VCaP (cell line): ENCODE measurements around the gene SYNPO2L.

ENCODE experiments used
- H3K27ac ChIP-seq: fragments of 450-650 bp; 2 replicates; pipeline ENCODE4 v1.5.1; 2017
- TF ChIP-seq, protein P1 (sequence below): fragments of 450-650 bp; conservative IDR thresholded peaks from 2 replicates; pipeline ENCODE4 v1.5.1; 2017; ENCODE audit warnings: mild to moderate bottlenecking, moderate library complexity

SYNPO2L gene

GRCh38 chr10:73641328-73642060 lies 14.3 kb downstream of the SYNPO2L start, which contains the start of gene MYOZ1:
Gene MYOZ1 (minus strand): TSS chr10:73641474. CDS start chr10:73640017, 1,457 bp downstream.
- peak within 1 kb of the TSS; percentile 12; the same call in 1 of the 2 replicates for H3K27ac ChIP-seq
- TF ChIP-seq, protein P1, sequence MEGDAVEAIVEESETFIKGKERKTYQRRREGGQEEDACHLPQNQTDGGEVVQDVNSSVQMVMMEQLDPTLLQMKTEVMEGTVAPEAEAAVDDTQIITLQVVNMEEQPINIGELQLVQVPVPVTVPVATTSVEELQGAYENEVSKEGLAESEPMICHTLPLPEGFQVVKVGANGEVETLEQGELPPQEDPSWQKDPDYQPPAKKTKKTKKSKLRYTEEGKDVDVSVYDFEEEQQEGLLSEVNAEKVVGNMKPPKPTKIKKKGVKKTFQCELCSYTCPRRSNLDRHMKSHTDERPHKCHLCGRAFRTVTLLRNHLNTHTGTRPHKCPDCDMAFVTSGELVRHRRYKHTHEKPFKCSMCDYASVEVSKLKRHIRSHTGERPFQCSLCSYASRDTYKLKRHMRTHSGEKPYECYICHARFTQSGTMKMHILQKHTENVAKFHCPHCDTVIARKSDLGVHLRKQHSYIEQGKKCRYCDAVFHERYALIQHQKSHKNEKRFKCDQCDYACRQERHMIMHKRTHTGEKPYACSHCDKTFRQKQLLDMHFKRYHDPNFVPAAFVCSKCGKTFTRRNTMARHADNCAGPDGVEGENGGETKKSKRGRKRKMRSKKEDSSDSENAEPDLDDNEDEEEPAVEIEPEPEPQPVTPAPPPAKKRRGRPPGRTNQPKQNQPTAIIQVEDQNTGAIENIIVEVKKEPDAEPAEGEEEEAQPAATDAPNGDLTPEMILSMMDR, result no peak

GRCh38 chr10:73639286-73639685 lies 16.5 kb downstream of the SYNPO2L start:
- TF ChIP-seq, protein P1, result no peak
- no peak overlapping the region for H3K27ac ChIP-seq

DNA sequence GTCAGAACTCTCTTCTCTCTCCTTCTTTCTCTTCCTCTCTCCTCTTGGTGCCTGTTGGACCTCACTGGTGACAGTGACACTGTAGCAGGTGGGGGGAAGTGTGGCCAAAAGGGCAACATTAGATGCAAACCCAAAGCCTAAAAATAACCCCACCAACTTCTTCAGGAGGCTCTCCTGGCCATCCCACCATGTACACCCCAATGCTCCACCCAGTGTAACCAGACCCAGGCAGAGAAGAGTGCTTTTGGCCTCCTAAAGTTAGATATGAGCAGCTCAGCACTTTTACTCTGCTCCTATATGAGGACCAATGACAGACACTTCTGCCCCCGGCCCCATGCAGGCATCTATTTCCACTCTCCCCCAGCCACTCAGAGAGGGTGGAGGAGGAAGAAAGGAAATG lies 20.0 kb downstream of the SYNPO2L start:
- H3K27ac ChIP-seq, result no peak overlapping the region
- TF ChIP-seq, protein P1, result no peak

GRCh38 chr10:73634421-73634820 lies 21.4 kb downstream of the SYNPO2L start:
- TF ChIP-seq, protein P1, result no peak
- H3K27ac ChIP-seq, result no peak overlapping the region

DNA sequence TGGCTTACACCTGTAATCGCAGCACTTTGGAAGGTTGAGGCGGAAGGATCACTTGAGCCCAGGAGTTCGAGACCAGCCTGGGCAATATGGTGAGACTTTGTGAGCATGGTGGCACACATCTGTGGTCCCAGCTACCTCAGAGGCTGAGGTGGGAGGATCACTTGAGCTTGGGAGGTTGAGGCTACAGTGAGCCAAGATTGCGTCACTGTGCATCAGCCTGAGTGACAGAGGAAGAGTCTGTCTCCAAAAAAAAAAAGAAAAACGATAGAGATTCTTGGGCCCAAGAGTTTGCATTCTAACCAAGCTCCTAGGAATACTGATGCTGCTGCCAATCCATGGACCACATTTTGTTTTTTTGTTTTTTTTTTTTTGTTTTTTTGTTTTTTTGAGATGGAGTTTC lies 26.7 kb downstream of the SYNPO2L start:
- TF ChIP-seq, protein P1, result no peak

DNA sequence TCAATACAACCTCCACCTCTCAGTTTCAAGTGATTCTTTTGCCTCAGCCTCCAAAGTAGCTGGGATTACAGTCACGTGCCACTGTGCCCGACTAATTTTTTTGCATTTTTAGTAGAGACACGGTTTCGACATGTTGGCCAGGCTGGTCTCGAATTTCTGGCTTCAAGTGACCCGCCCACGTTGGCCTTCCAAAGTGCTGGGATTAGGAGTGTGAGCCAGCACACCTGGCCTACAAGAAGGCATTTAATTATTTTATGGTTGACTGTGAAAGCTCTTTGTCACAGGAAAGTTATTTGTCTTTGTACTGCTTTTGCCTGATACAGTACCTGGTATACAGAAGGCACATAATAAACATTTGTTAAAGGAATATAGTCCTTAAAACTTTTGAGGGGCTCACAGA lies 27.4 kb downstream of the SYNPO2L start:
- TF ChIP-seq, protein P1, result no peak
- H3K27ac ChIP-seq, result no peak overlapping the region

More for the DNA sequence above, 26.7 kb downstream of the SYNPO2L start:
- no peak overlapping the region for H3K27ac ChIP-seq

GRCh38 chr10:73627300-73627699 lies 28.5 kb downstream of the SYNPO2L start:
- H3K27ac ChIP-seq, result no peak overlapping the region
- TF ChIP-seq, protein P1, result no peak
